Progenitor cell of endocrine pancreas (in vitro differentiated cells): ENCODE data around the gene DSPP. TPM values are rescaled to one million over a fixed set of nuclear protein-coding genes. Genes with fewer than 3 reads are reported as not detected.

Experiments used
- DNase-seq: peaks from one replicate; pipeline ENCODE4 v3.0.0; 2021; ENCODE audit warnings: low spot score; ENCODE audit not compliant: unreplicated experiment
- H3K27ac Mint-ChIP-seq: 2 replicates; pipeline ENCODE4 v1.8.0; 2021; ENCODE audit warnings: mild to moderate bottlenecking, moderate library complexity, mixed read lengths
- H3K27me3 Mint-ChIP-seq: 2 replicates; pipeline ENCODE4 v1.8.0; 2021; ENCODE audit warnings: mixed read lengths
- H3K36me3 Mint-ChIP-seq: 2 replicates; pipeline ENCODE4 v1.8.0; 2022; ENCODE audit warnings: mixed read lengths; ENCODE audit not compliant: insufficient read depth
- H3K4me1 Mint-ChIP-seq: 2 replicates; pipeline ENCODE4 v1.8.0; 2021; ENCODE audit warnings: low read depth, mixed read lengths
- H3K4me3 Mint-ChIP-seq: 2 replicates; pipeline ENCODE4 v1.8.0; 2021; ENCODE audit warnings: low read depth, mild to moderate bottlenecking, moderate library complexity, mixed read lengths
- H3K9me3 Mint-ChIP-seq: 2 replicates; pipeline ENCODE4 v1.8.0; 2021; ENCODE audit warnings: low read depth, mixed read lengths
- CTCF ChIP-seq: fragments of 200-600 bp; sonication (generic); IDR thresholded peaks from one replicate; pipeline ENCODE4 v1.5.0; 2021; ENCODE audit warnings: antibody characterized with exemption, mild to moderate bottlenecking; ENCODE audit not compliant: unreplicated experiment
- total RNA-seq: library from RNA; stranded (reverse); gene quantifications from 2 replicates; pipeline ENCODE4 v1.2.1, GENCODE V29; 2021

The DSPP gene
- total RNA-seq, 1 donor from 2014 or later: not detected

GRCh38 chr4:87644286-87644685, 36.0 kb downstream of the DSPP start:
- peak; percentile 11 for TF ChIP-seq CTCF
- no peak for DNase-seq
- Mint-ChIP-seq H3K27me3 (no peaks in the 10 kb centered on the region), H3K36me3 (no peaks in the 10 kb centered on the region), H3K4me3 (no peak overlapping the region), H3K4me1 (no peaks in the 10 kb centered on the region), H3K9me3 (peaks cover 15% of the 10 kb centered on the region), H3K27ac (no peak overlapping the region)

GRCh38 chr4:87649980-87650379, 41.7 kb downstream of the DSPP start, which contains the start of gene DMP1:
TSS of gene DMP1 (plus strand) at chr4:87650280. CDS start at chr4:87656493, 6,213 bp downstream.
- H3K36me3 Mint-ChIP-seq: no peaks in the 10 kb centered on the region
- no peak within 1 kb of the TSS for H3K4me3 Mint-ChIP-seq
- H3K4me1 Mint-ChIP-seq: peaks cover 1% of the 10 kb centered on the region
- no peaks in the 10 kb centered on the region for H3K9me3 Mint-ChIP-seq
- no peak within 1 kb of the TSS for H3K27ac Mint-ChIP-seq
- no peaks in the 10 kb centered on the region for H3K27me3 Mint-ChIP-seq
- DNase-seq: no peak
- no peak for TF ChIP-seq CTCF

- DNase-seq: no peak
- Mint-ChIP-seq H3K4me3 (no peak overlapping the region), H3K4me1 (peaks cover 1% of the 10 kb centered on the region), H3K27ac (no peak overlapping the region), H3K36me3 (no peaks in the 10 kb centered on the region), H3K9me3 (no peaks in the 10 kb centered on the region), H3K27me3 (no peaks in the 10 kb centered on the region)
- TF ChIP-seq CTCF: no peak
Observed at GRCh38 chr4:87650938-87651337, 42.6 kb downstream of the DSPP start.

- Mint-ChIP-seq H3K4me3 (no peak overlapping the region), H3K27me3 (no peaks in the 10 kb centered on the region)
Observed at GRCh38 chr4:87651941-87652340, 43.6 kb downstream of the DSPP start.

GRCh38 chr4:87654487-87655044, 46.2 kb downstream of the DSPP start:
- Mint-ChIP-seq H3K36me3 (no peaks in the 10 kb centered on the region), H3K9me3 (peaks cover 3% of the 10 kb centered on the region), H3K27ac (no peak overlapping the region), H3K4me1 (peaks cover 7% of the 10 kb centered on the region), H3K27me3 (no peaks in the 10 kb centered on the region), H3K4me3 (no peak overlapping the region)
- no peak for TF ChIP-seq CTCF
- no peak for DNase-seq

More at GRCh38 chr4:87651941-87652340, 43.6 kb downstream of the DSPP start:
- Mint-ChIP-seq H3K9me3 (peaks cover 3% of the 10 kb centered on the region), H3K4me1 (peaks cover 1% of the 10 kb centered on the region), H3K27ac (no peak overlapping the region), H3K36me3 (no peaks in the 10 kb centered on the region)
- no peak for DNase-seq
- no peak for TF ChIP-seq CTCF
